HepG2 (cell line): Measurements from ENCODE around the gene RPS19BP1. TPM values are rescaled to one million over a fixed set of nuclear protein-coding genes. Genes with fewer than 3 reads are reported as not detected.

Experiments
- AGO1 ChIP-seq: fragments of 200-400 bp; formaldehyde crosslinking; IDR thresholded peaks from 2 replicates; pipeline ENCODE4 v1.6.1; 2017; ENCODE audit warnings: mild to moderate bottlenecking, low read depth, low read length, moderate library complexity; ENCODE audit not compliant: poor library complexity, severe bottlenecking
- ATM ChIP-seq: fragments of 450-650 bp; IDR thresholded peaks from 2 replicates; pipeline ENCODE4 v1.7.1; 2017; ENCODE audit warnings: mild to moderate bottlenecking, borderline replicate concordance
- DNMT1 ChIP-seq: sonication (generic); formaldehyde crosslinking; IDR thresholded peaks from 2 replicates; pipeline ENCODE4 v1.5.1; 2020; ENCODE audit warnings: mild to moderate bottlenecking, missing genetic modification reagents
- GATAD2A ChIP-seq: IDR thresholded peaks from 2 replicates; pipeline ENCODE4 v1.6.1; 2016
- HDAC2 ChIP-seq: sonication (generic); formaldehyde crosslinking; IDR thresholded peaks from 2 replicates; pipeline ENCODE4 v1.4.0; 2020; ENCODE audit warnings: missing genetic modification reagents
- KLF12 ChIP-seq: sonication (generic); formaldehyde crosslinking; IDR thresholded peaks from 2 replicates; pipeline ENCODE4 v1.4.0; 2020; ENCODE audit warnings: missing genetic modification reagents, borderline replicate concordance
- KMT2B ChIP-seq: IDR thresholded peaks from 2 replicates; pipeline ENCODE4 v1.6.1; 2016; ENCODE audit warnings: missing genetic modification reagents, missing compliant biosample characterization
- MAFG ChIP-seq: sonication (generic); formaldehyde crosslinking; IDR thresholded peaks from 2 replicates; pipeline ENCODE4 v1.5.1; 2020; ENCODE audit warnings: mild to moderate bottlenecking, missing genetic modification reagents
- MEIS2 ChIP-seq: sonication (generic); formaldehyde crosslinking; IDR thresholded peaks from 2 replicates; pipeline ENCODE4 v1.9.0; 2021; ENCODE audit warnings: mild to moderate bottlenecking, missing genetic modification reagents
- MIXL1 ChIP-seq: IDR thresholded peaks from 2 replicates; pipeline ENCODE4 v1.6.1; 2016
- SIX4 ChIP-seq: sonication (generic); formaldehyde crosslinking; IDR thresholded peaks from 2 replicates; pipeline ENCODE4 v1.4.0; 2020; ENCODE audit warnings: missing genetic modification reagents
- SKI ChIP-seq: fragments of 450-650 bp; IDR thresholded peaks from one replicate; pipeline ENCODE4 v1.6.1; 2018; ENCODE audit warnings: mild to moderate bottlenecking; ENCODE audit not compliant: partially characterized antibody
- TEAD2 ChIP-seq: sonication (generic); formaldehyde crosslinking; IDR thresholded peaks from 2 replicates; pipeline ENCODE4 v1.9.0; 2021; ENCODE audit warnings: missing genetic modification reagents
- TEAD3 ChIP-seq: optimal IDR thresholded peaks from 2 replicates; pipeline ENCODE3; 2016; ENCODE audit warnings: borderline replicate concordance
- XBP1 ChIP-seq: sonication (generic); formaldehyde crosslinking; IDR thresholded peaks from 2 replicates; pipeline ENCODE4 v1.5.0; 2020; ENCODE audit warnings: missing genetic modification reagents
- ZBTB40 ChIP-seq, 2 experiments: fragments of 450-650 bp in 1 of 2; sonication (generic) in 1 of 2; formaldehyde crosslinking in 1 of 2; IDR thresholded peaks; 2 replicates each; pipeline versions ENCODE4 v1.6.1 to v1.8.0; 2016 to 2022; ENCODE audit warnings: antibody characterized with exemption in 1 of 2, mild to moderate bottlenecking in 1 of 2, missing genetic modification reagents in 1 of 2
- ZNF18 ChIP-seq: sonication (generic); formaldehyde crosslinking; IDR thresholded peaks from 2 replicates; pipeline ENCODE4 v1.8.0; 2022; ENCODE audit warnings: mild to moderate bottlenecking, missing genetic modification reagents; ENCODE audit not compliant: insufficient replicate concordance
- ZNF543 ChIP-seq: sonication (generic); formaldehyde crosslinking; IDR thresholded peaks from 2 replicates; pipeline ENCODE4 v1.4.0; 2020; ENCODE audit warnings: mild to moderate bottlenecking, missing genetic modification reagents
- ZNF737 ChIP-seq: sonication (generic); formaldehyde crosslinking; IDR thresholded peaks from 2 replicates; pipeline ENCODE4 v1.5.0; 2020; ENCODE audit warnings: missing genetic modification reagents, mild to moderate bottlenecking, borderline replicate concordance
- ZSCAN22 ChIP-seq: sonication (generic); formaldehyde crosslinking; IDR thresholded peaks from 2 replicates; pipeline ENCODE4 v1.4.0; 2020; ENCODE audit warnings: mild to moderate bottlenecking, missing genetic modification reagents
- polyA plus RNA-seq, 8 experiments: library from polyadenylated mRNA; depleted of rRNA in 3 of 8; stranded (reverse) in 7 of 8; unstranded in 1 of 8; fragments of >200 nt; fragmentation: Illumina TruSeq in 4 of 8; extraction: Trizol in 4 of 8; gene quantifications; 2 replicates each; pipeline versions ENCODE4 v1.2.1 to v1.2.3, GENCODE V29; 2011 to 2016; ENCODE audit warnings: low read depth in 4 of 8, missing spikeins in 1 of 8, mixed read lengths in 1 of 8; ENCODE audit not compliant: insufficient read depth in 1 of 8
- total RNA-seq, 5 experiments: library from RNA; depleted of rRNA; stranded (reverse); fragments of >200 nt; fragmentation: Illumina TruSeq; extraction: Trizol; gene quantifications; 2 replicates each; pipeline ENCODE4 v1.2.3, GENCODE V29; 2016; ENCODE audit warnings: low read depth in 1 of 5

The RPS19BP1 gene
- total and polyA plus RNA-seq, 2 of the 13 experiments (the other 11 are each of a cell fraction or from before 2014, with no cell fraction given): 44.3 to 81.3 TPM

GRCh38 chr22:39532215-39533073 lies at the start of gene RPS19BP1 (continued):
- peak; percentile 69 for TF ChIP-seq ZBTB40 (IDR thresholded peaks at IDR 0.05)
- no peak for TF ChIP-seq ZBTB40 (CRISPR knock-in tag; IDR thresholded peaks at IDR 0.05)
- peak; percentile 67 for TF ChIP-seq AGO1
- TF ChIP-seq SKI: no peak
- 0 out of 2 replicates have a peak, but pooled peaks have one; percentile 33 for TF ChIP-seq HDAC2 (CRISPR knock-in tag)
- peak; percentile 44; the same call in 1 of the 2 replicates for TF ChIP-seq MAFG
- TF ChIP-seq XBP1 (CRISPR knock-in tag): no peak
- no peak for TF ChIP-seq TEAD2 (CRISPR knock-in tag)
- TF ChIP-seq ZNF18 (CRISPR knock-in tag): no peak
- TF ChIP-seq ATM: no peak
- TF ChIP-seq KLF12 (CRISPR knock-in tag): peak; percentile 29; the same call in 1 of the 2 replicates
- TF ChIP-seq MIXL1 (CRISPR knock-in tag): no peak
- TF ChIP-seq ZSCAN22: no peak
- no peak for TF ChIP-seq DNMT1 (CRISPR knock-in tag)
- no peak; the same call in 1 of the 2 replicates for TF ChIP-seq MEIS2
- TF ChIP-seq ZNF543 (CRISPR knock-in tag): no peak; the same call in none of the 2 replicates
- TF ChIP-seq ZNF737 (CRISPR knock-in tag): peak; percentile 63; the same call in 1 of the 2 replicates
- peak; percentile 85 for TF ChIP-seq SIX4 (CRISPR knock-in tag)
- peak; percentile 26 for TF ChIP-seq TEAD3 (CRISPR knock-in tag)
- TF ChIP-seq KMT2B (CRISPR knock-in tag): 0 out of 2 replicates have a peak, but pooled peaks have one; percentile 31
- TF ChIP-seq GATAD2A (CRISPR knock-in tag): 0 out of 2 replicates have a peak, but pooled peaks have one; percentile 37
